Middle frontal gyrus (tissue), 1 donor: ENCODE measurements around the gene MOBP.

Experiments used
- DNase-seq: peaks from one replicate; pipeline ENCODE4 v3.0.0-alpha.2; 2015; ENCODE audit warnings: low spot score; ENCODE audit errors: extremely low spot score

The MOBP gene

DNA sequence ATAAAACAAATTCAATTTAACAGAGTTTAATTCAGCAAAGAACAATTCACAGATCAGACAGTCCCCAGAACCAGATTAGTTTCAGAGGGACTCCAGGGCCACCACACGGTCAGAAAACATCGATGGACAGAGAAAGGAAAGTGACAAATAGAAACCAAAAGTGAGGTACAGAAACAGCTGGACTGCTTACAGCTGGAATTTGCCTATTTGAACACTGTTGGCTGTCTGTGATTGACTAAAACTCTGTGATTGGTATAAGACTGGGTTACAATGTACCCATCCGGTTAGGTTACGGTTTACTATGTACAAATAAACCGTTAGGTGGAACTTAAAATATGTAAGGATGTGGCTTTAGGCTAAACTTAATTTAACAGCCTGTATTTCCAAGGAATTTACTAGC is 30.3 kb downstream of the MOBP start:
- DNase-seq = no peak

DNA sequence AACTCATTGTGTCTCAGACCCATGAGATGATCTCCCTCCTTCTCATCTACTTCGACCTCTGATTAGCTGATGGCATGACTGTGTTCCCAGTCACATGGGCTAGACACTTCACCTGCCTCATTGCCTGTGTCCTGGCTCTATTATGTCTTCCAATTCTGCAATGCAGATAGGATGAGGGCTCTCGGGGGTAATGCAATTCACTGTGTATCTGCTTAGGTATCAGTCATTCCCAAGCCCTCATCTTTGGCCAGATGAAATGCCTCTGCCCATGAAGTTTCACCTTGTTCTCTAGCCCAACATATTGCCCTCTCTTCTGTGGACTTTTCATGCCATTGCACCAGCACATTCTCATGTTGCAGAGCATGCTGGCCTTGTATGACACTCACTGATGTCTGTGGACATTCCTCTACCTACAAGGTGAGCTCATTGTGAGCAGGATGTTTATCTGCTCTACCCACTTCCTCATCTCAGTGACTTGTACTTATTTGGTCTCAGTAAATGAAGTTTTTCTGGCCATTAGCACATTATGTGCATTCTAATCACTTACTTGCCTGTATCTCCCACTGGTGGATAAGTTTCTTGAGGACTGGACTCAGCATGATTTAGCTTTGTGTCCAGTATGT is 32.3 kb downstream of the MOBP start:
- no peak for DNase-seq

DNA sequence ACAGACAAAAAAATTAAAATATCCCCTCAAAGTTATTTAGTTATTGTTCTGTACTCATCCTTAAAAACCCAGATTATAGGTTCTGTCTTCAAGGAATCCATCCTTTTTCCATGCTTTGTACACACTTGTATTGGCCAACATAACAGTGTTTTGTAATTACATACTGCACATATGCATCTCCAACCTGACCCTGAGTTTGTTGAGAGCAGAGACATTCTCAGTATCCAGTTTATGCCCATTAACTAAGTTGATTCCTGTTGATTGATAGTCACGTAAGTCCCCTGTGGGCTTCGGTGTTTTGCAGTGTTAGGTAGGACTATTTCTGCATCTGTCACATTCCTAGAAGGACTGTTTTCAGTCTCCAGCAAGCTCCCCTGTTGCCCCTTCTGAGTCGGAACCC is 33.6 kb downstream of the MOBP start:
- DNase-seq = no peak

DNA sequence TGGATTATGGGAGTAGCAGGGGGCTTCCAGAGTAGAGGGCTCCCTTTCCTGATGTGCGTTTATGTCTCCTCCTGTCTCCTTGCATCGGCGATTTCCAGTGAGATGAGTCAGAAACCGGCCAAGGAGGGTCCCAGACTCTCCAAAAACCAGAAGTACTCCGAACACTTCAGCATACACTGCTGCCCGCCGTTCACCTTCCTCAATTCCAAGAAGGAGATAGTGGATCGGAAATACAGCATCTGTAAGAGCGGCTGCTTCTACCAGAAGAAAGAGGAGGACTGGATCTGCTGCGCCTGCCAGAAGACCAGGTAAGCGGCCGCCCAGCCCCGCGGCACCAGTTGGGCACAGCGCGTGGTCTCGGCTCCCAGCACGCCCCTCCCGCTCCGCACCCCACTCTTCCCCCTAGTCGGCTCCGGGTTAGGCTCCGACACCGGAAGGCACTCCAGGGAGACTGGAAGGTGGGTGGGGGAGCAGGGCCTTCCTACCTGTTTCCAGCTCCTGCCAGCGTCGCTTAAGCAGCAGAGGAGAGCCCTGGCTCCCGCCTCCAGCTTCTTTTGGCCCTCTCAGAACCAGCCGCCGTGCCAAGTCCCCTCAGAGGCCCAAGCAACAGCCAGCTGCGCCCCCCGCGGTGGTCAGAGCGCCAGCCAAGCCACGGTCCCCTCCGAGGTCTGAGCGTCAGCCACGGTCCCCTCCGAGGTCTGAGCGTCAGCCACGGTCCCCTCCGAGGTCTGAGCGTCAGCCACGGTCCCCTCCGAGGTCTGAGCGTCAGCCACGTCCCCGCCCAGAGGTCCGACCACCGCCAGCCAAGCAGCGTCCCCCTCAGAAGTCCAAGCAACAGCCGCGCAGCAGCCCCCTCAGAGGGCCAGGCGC is 34.7 kb downstream of the MOBP start:
- DNase-seq = no peak

DNA sequence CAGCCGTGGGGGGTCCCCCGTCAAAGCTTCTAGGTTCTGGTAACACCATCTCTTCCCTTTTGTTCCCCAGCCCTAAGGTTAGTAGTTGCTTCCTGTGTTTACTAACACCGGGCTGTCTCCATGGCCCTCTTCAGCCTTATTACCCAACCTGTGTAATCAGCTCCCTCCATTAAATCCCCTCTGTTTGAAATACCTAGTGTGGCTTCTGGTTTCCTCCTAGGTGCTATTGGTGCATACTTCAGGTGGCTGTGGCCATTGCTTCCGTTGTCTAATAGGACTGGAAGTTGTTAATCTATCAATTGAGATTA is 35.3 kb downstream of the MOBP start:
- DNase-seq = no peak

DNA sequence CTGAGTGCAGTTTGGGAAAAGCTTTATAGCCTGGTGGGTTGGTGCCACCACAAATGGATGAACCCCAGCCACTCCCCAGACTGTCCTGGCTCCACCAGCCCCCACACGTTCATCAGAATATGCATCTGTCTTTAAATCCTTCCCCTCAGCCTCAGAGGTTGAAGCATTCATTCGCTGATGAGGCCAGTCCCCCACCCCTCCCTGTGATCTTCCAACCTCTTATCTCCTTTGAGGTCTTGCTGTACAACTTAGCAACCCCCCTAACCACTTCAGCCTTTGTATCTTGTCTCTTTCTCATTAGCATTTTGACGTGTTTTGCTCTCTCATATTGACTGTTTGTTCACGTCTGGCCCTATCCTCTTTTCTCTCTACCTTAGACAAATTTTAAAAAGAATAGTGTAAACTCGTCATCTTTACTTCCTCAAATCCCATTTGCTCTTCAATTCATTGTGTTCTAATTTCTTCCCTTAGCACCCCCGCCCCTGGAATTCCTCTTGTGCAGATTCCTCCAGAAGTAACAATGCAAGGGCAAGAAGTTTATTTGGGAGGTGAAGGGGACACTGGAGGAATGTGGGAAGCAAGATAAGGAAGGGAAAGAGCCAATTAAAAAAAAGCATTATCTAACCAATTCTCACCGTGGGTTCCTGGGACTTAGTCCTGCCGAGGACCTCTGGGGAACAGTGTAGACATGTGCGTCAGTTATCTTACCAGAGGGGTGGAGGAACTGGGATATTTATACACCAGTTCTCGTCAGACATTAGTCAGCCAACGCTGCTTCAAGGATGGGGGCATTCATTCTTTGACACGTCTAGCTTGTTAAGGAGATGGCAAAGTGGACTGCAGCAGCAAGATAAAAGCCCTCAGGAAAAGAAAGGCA is 38.6 kb downstream of the MOBP start:
- DNase-seq = no peak

DNA sequence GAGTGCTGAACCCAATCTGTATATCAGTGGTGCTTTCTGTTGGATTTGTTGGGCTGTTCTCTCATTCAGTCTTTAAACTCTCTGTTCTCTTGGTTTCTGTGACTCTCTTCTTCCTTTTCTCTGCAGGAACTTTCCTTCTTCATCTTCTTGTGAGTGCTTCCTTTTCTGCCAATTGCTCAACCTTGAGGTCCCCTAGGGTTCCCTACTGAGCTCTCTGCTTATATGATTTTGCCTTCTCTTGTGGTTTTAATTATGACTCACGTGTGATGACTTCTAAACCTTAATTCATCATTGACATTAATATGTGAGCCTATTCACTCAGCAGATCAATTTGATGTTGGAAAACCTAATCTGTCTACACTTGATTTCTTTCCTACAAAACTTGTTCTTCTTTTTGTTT is 39.4 kb downstream of the MOBP start:
- no peak for DNase-seq

DNA sequence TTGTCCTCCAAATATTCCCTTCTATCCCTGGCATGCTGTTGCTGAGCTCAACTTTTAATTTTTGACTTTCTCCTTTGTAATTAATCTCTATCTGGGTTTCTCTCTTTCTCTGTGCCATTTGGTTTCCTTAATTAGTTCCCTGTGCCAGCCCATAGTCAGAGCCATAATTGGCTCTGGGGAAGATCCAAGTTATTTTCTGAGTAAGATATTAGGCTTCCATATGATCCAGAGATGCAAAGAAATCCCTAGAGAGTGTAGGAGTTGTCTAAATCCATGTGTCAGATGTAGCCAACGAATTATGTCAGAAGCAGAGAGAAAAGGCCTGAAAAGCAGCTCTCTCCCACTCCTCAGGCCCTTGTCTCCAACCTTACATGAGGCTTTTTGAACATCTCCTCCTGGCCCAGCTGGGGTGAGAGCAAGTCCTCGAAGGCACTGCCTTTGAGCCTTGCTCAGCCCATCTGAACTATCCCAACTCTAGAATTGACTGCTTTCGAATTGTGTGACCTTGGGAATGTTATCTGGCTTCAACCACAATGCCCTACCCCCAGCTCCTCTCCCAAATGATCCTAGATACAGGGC is 46.4 kb downstream of the MOBP start:
- DNase-seq = peak; percentile 32

DNA sequence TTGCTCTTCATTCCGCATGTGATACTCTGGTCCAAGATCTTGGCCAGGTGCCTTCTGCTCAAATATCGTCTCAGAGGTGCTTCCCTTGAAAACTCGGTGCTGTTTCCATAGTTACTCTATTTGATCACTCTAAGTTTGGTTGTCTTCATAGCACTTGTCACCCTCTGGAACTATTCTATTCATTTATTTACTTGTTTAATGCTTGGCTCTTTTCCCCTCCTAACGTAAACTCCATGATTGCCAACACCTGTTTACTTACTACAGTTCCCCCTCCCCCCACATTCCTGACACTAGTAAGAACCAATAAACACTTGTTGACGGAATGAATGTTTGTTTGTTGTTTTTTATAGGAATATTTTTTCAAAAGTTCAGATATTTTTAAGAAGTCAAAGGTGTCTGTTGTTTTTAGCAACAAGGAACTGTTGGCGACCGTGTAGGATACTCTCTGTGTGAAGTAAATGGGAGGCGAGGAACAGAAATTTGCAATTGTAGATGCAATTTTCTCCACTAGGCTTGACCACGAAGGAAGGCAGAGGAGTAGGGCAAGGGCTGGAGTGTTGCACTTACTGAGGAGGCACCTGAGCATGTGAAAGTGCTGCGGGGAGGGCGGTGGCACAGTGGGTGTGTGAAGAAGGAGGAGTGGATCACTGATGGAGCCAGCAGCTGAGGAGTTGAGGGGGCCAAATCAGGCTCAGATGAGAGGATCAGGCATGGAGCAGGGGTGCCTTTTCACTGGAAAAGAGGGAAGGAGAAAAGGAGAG is 48.4 kb downstream of the MOBP start:
- DNase-seq = no peak

DNA sequence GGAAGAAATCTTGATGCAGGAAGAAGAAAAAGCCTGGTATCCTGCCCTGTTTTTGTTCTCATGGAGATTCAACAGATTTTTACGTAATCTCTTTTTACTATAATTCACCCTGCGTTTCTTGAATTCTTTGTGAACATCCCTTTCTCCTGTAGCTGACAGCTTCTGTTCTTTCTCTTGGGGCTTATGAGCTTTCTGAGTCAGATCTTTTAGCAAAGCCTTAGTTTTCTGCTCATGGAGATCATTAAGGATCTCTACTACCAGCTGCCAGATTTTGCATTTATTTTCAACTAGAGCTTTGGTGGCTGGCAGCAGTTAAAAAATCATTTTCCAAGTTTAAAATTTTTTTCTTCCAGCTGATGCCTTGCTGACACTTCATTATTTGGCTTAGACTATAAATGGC is 51.6 kb downstream of the MOBP start:
- DNase-seq = peak; percentile 64

DNA sequence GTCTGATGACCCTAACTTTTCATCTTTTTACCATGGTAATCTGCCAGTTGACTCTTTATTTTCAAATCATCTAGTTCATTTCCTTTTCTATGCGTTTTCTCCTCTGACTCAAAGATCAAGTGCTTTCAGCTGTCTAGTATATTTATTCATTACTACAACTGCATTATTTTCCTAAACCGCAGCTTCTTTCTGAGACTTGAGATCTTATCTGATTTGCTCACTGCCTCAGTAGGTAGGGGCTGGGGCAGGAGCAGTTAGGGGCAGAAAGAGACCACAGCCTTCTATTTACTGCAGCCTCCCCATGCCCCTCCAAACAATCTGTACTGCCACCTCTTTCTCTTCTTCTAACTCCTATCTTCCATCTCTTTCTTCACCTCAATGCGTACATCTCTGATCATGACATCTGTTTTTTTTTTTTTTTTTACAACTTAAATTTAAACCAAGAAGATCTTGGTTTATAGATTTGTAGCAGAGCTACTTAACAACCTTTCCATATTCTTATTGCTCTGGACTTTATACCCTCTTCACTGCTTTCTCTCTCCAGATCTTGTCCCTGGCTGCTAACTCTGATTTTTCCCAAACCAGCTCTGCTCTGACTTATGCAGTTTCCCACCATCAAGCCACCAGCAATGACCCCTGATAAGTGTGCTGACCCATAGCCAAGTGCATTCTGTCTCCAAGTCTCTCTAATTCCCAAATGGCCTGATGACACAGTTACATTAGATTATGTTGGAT is 52.2 kb downstream of the MOBP start:
- no peak for DNase-seq

DNA sequence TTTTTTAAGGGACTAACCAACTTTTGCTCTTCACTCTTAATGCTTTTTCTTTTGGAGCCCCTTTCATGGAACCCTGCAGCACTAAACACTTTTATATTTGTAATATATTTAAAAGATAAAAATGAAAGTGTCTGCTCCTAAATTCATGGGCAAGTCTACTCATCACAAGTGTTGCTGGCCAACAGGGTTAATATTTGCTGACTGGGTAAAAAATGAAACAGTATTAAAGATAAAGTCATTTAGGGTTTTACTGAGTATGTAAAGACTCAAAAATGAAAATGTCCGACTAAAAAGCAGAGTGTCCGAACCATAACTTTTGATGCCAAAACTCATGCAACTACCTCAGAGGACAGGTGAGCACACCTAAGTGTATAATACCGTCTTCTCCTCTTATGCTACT is 54.0 kb downstream of the MOBP start:
- DNase-seq = no peak

DNA sequence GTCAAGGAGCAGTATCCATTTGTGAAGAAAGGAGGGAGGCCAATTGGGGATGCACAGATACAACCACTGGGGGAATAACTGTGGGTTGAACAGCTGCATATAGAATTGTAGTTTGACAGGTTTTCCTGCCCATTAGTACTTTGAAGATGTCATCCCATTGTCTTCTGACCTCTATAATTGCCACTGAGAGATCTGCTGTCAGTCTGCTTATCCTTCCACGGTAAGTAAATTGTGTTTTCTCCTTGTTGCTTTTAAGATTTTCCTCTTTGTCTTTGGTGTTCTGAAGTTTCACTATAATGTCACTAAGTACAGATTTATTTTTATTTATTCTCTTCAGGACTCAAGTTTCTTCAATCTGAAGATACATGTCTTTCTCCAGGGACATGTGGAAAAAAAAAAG is 56.6 kb downstream of the MOBP start:
- no peak for DNase-seq

DNA sequence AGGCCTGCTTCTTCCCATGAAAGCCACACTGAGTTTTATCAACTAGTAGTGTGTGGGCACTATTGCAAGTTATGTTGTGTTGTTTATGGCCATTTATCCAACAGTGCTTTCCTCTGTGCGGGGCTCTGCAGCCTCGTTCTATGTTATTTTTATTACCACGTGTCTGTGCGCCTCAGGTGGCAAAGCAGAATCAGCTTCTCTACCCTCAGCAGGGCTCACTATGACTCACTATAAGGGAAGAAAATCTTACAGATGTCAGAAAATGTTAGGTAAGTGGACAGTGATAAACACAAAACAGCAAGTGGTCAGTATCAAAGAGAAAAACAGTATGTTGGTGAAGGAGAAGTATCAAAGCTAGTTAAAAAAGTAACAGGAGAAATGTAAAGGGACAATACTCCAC is 61.4 kb downstream of the MOBP start:
- no peak for DNase-seq

DNA sequence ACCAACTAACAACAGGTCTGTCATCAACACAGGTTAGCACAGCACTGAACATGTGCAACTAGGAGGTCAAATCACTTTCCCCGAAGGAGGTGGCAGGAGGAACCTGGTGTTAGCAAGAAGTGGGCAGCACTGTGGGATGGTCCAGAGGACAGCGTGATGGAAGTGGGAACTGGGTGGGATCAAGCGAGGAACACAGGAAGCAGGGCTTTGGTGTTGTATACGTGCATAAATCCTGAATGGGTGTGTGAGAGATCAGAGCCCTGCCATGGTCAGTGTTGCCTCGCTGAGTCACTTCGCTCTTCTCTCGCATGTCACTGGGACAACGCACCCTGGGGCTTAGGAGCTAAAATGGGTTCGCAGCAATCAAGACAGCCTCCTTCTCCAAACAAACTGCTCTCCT is 62.1 kb downstream of the MOBP start:
- no peak for DNase-seq

DNA sequence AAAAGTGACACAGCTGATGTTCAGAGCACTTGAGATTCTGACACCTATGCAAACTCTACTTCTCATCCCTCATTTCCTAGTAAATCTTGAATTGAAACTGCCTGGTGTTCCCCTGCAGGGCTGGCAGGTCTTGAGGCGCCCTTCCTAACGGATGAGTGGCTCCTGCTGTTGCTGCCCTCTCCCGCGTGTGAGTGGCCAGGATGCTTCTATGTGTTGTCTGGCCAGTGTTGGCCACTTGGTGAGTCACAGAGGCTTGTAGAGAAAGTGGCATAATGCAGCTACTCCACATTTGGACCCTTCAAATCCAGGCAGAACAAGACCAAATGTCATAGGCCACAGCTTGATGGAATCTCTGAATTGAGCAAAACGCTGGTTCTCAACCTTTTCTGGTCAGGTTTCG is 63.6 kb downstream of the MOBP start:
- no peak for DNase-seq

DNA sequence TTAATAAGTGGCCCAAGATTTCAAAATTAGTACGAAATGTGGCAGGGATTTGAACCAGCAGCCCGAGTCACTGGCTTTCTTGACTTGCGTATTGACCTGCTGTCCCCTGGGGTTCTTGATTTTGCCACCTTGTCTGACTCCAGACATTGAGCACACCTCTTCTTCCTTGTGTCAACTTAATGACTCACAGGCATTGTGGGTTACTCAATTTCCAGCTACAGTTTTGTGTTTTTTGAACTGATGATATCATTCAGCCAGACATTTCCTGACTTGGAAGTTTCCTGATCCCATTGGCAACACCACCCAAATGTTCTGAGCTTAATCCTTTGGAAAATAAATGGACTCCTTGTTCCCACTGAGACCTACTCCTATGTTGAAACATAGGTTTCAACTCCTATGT is 64.2 kb downstream of the MOBP start:
- DNase-seq = no peak

DNA sequence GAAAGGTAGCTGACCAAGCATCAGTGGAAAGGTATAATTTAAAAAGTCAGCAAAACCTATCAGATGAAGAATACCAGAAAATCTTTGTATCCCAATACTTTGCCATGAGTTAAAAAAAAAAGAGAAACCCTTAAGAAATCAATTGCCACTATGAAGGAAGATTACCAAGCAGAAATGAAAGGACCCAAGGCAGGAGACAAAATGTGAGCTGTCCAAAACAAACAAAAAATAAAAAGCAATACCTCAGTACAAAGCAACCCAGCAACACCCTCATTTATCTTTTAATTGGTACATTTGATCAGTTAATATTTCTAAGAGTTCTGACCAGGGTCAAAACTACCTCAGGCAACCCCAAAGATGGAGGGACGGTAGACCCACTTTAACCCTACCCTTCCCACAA is 65.3 kb downstream of the MOBP start:
- DNase-seq = no peak

DNA sequence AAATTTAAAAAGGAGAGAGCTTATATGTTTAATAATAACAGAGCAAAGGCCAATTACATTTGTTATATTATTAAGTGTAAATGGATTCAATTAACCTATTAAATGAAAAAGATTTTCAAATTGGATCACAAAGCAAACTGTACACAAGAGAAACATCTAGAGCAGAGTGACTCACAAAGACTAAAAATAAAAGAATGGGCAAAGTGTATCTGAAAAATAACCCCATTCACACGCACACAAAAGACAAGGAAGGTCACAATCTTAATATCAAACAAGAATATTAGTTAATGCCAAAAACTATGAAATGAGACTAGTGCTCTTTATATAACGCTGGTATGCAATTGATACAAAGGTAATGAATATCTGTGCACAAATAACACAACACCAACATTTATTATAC is 65.7 kb downstream of the MOBP start:
- no peak for DNase-seq

DNA sequence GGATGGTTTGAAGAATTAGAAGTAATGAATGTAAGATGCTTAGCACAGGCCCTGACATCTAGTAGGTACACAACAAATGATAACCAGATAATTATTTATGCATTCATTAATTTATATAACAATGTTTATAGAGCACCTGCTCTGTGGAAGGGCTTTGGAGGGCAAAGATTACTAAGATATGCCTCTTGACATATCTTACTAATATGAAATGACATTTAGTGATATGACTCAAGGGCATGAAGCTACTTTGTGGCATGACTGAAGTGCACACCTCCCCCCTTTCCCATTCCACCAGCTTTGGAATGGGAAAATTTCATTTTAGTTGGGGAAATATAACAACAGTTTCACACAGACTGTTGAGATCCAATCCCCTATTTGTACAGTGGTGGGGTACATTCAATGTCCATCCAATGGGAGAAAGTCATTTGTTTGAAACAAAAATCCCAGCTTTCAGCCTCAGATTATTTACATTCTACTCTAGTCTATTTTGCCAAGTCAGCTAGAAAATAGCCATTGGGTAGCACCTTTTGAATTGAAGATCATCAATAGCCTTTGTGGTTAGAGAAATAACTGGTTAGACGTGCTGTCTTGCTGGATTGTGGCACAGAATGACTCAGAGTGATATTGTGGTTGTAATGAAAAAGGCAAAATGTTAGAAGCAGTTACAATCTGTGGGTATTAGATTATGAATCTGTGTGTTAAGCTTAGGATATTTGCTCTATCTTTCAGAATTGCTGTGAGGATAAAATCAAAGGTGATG is 72.9 kb downstream of the MOBP start:
- no peak for DNase-seq
